ENCODE measurements around the gene ITGA1.

Gene ITGA1

DNA sequence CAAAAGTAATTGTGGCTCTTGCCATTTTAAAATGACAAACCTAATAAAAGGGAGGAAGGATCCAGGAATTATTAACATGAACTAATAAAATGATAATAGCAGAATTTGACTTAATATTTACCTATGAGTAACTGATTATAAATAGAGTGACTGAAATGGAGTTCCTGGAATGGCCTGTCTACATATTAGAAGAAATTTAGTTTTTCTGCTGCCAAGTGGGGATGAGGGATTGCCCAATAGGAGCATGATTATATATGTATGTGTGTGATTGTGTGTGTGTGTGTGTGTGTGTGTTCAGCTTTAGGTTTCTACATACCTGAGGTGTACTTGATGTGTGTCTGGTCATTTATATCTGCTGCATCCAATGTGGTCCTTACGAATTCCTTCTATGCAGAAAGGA lies 36.6 kb upstream of the ITGA1 start:
- no peak for ATAC-seq
- TF ChIP-seq ESRRG (CRISPR knock-in tag; IDR thresholded peaks at IDR 0.05) (no peak), ISL1 (CRISPR knock-in tag; IDR thresholded peaks at IDR 0.05) (no peak), CREB5 (CRISPR knock-in tag; IDR thresholded peaks at IDR 0.05; ENCODE audit: low read depth) (no peak), CSDC2 (CRISPR knock-in tag; IDR thresholded peaks at IDR 0.05) (no peak), POU6F1 (CRISPR knock-in tag; IDR thresholded peaks at IDR 0.05; ENCODE audit: borderline replicate concordance, low read depth) (no peak), ZC3H10 (CRISPR knock-in tag; IDR thresholded peaks at IDR 0.05) (no peak), SNAI2 (CRISPR knock-in tag; IDR thresholded peaks at IDR 0.05) (no peak), OSR1 (CRISPR knock-in tag; IDR thresholded peaks at IDR 0.05) (no peak), TOX (CRISPR knock-in tag; IDR thresholded peaks at IDR 0.05; ENCODE audit: borderline replicate concordance) (no peak), BACH2 (CRISPR knock-in tag; IDR thresholded peaks at IDR 0.05; ENCODE audit: borderline replicate concordance) (no peak), ZNF70 (CRISPR knock-in tag; IDR thresholded peaks at IDR 0.05) (no peak), ZFP30 (CRISPR knock-in tag; IDR thresholded peaks at IDR 0.05) (no peak)

DNA sequence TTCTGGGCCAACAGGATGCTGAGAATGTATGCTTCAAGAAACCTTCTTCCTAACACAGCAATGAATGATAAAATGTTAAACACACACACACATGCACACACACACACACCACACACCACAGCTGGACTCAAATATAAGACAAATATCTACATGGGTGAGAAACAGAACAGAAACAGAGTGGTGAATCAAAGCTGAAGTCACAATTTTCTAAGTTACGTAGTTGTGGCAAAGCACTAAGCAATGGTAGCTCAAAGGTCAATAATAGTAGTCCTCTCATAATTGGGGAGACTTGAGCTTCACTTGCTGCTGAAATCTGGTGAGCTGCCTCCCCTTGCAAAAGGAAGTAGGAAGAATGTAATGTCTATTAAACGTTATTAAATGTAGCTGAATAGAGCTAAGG lies 33.7 kb upstream of the ITGA1 start:
- ATAC-seq = no peak
- TF ChIP-seq SNAI2 (CRISPR knock-in tag; IDR thresholded peaks at IDR 0.05) (no peak), BACH2 (CRISPR knock-in tag; IDR thresholded peaks at IDR 0.05; ENCODE audit: borderline replicate concordance) (no peak), OSR1 (CRISPR knock-in tag; IDR thresholded peaks at IDR 0.05) (no peak), POU6F1 (CRISPR knock-in tag; IDR thresholded peaks at IDR 0.05; ENCODE audit: borderline replicate concordance, low read depth) (no peak), TOX (CRISPR knock-in tag; IDR thresholded peaks at IDR 0.05; ENCODE audit: borderline replicate concordance) (no peak), PATZ1 (CRISPR knock-in tag; IDR thresholded peaks at IDR 0.05; ENCODE audit: borderline replicate concordance) (no peak), ISL1 (CRISPR knock-in tag; IDR thresholded peaks at IDR 0.05) (no peak), ZNF565 (CRISPR knock-in tag; conservative IDR thresholded peaks at IDR 0.05; ENCODE audit: low read depth) (no peak), ZNF8 (CRISPR knock-in tag; IDR thresholded peaks at IDR 0.05) (no peak), ZC3H10 (CRISPR knock-in tag; IDR thresholded peaks at IDR 0.05) (no peak), ARNTL (CRISPR knock-in tag; IDR thresholded peaks at IDR 0.05; ENCODE audit: borderline replicate concordance, low read depth) (no peak), CSDC2 (CRISPR knock-in tag; IDR thresholded peaks at IDR 0.05) (no peak), CREB5 (CRISPR knock-in tag; IDR thresholded peaks at IDR 0.05; ENCODE audit: low read depth) (no peak), TCF4 (CRISPR knock-in tag; IDR thresholded peaks at IDR 0.05; ENCODE audit: borderline replicate concordance) (no peak), CSRNP3 (CRISPR knock-in tag; IDR thresholded peaks at IDR 0.05) (no peak)
- TF ChIP-seq, protein P1, sequence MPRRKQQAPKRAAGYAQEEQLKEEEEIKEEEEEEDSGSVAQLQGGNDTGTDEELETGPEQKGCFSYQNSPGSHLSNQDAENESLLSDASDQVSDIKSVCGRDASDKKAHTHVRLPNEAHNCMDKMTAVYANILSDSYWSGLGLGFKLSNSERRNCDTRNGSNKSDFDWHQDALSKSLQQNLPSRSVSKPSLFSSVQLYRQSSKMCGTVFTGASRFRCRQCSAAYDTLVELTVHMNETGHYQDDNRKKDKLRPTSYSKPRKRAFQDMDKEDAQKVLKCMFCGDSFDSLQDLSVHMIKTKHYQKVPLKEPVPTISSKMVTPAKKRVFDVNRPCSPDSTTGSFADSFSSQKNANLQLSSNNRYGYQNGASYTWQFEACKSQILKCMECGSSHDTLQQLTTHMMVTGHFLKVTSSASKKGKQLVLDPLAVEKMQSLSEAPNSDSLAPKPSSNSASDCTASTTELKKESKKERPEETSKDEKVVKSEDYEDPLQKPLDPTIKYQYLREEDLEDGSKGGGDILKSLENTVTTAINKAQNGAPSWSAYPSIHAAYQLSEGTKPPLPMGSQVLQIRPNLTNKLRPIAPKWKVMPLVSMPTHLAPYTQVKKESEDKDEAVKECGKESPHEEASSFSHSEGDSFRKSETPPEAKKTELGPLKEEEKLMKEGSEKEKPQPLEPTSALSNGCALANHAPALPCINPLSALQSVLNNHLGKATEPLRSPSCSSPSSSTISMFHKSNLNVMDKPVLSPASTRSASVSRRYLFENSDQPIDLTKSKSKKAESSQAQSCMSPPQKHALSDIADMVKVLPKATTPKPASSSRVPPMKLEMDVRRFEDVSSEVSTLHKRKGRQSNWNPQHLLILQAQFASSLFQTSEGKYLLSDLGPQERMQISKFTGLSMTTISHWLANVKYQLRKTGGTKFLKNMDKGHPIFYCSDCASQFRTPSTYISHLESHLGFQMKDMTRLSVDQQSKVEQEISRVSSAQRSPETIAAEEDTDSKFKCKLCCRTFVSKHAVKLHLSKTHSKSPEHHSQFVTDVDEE (CRISPR knock-in tag; IDR thresholded peaks at IDR 0.05) = no peak

All from SK-N-SH treated with all-trans-retinoic acid at 6 μM for 48 hours (cell line).